SK-N-SH (cell line): ENCODE data around the gene ZSCAN25. TPM values are rescaled to one million over a fixed set of nuclear protein-coding genes. Genes with fewer than 3 reads are reported as not detected.

ENCODE experiments used
- CTCF ChIA-PET: fragments of 300-600, 350-600 bp; formaldehyde crosslinking; extraction: SDS; loops from one replicate; lab custom pipeline; 2021; lab: Yijun Ruan, JAX
- POLR2A ChIA-PET: fragments of 350-600 bp; sonication (Branson Sonifier 250); formaldehyde crosslinking; extraction: SDS; loops from one replicate; lab custom pipeline; 2020; ENCODE audit warnings: antibody characterized with exemption, inconsistent platforms; lab: Yijun Ruan, JAX
- DNase-seq: peaks from one replicate; pipeline ENCODE4 v3.0.0; 2012
- H2AFZ ChIP-seq: fragments of 200-600 bp; sonication (generic); 2 replicates; pipeline ENCODE4 v1.8.1; 2016; ENCODE audit warnings: antibody characterized with exemption, mild to moderate bottlenecking, low read depth
- H3F3A ChIP-seq: fragments of 200-600 bp; sonication (generic); replicated peaks from 2 replicates; pipeline ENCODE3; 2016; ENCODE audit warnings: antibody characterized with exemption, mild to moderate bottlenecking; ENCODE audit not compliant: insufficient read depth
- H3K27ac ChIP-seq, 2 experiments: fragments of 200-500 bp in 1 of 2; fragments of 200-600 bp in 1 of 2; sonication (Bioruptor generic) in 1 of 2; sonication (generic), shearing (Covaris generic) in 1 of 2; 2 replicates each; pipeline versions ENCODE4 v1.5.1 to v1.6.1; 2014 to 2016; ENCODE audit warnings: low read depth in 2 of 2, inconsistent platforms in 1 of 2, low read length in 1 of 2, mild to moderate bottlenecking in 1 of 2, mixed read lengths in 1 of 2
- H3K27me3 ChIP-seq: fragments of 200-600 bp; sonication (generic), shearing (Covaris generic); 2 replicates; pipeline ENCODE4 v1.6.1; 2016; ENCODE audit warnings: mixed run types; ENCODE audit not compliant: insufficient read depth
- H3K36me3 ChIP-seq, 2 experiments: fragments of 200-500 bp in 1 of 2; fragments of 200-600 bp in 1 of 2; sonication (Bioruptor generic) in 1 of 2; sonication (generic) in 1 of 2; replicated peaks in 1 of 2; 2 replicates each; pipeline versions ENCODE3 to v1.5.1; 2014 to 2016; ENCODE audit warnings: low read length in 1 of 2, mild to moderate bottlenecking in 1 of 2; ENCODE audit not compliant: insufficient read depth in 2 of 2, control insufficient read depth in 1 of 2
- H3K4me1 ChIP-seq, 2 experiments: fragments of 200-500 bp in 1 of 2; fragments of 200-600 bp in 1 of 2; sonication (Bioruptor generic) in 1 of 2; sonication (generic), shearing (Covaris generic) in 1 of 2; 2 replicates each; pipeline versions ENCODE4 v1.5.1 to v1.6.1; 2014 to 2016; ENCODE audit warnings: low read depth in 1 of 2, low read length in 1 of 2, mixed run types in 1 of 2; ENCODE audit not compliant: insufficient read depth in 2 of 2, control insufficient read depth in 1 of 2
- H3K4me2 ChIP-seq: fragments of 200-600 bp; sonication (generic), shearing (Covaris generic); 2 replicates; pipeline ENCODE4 v1.6.1; 2017; ENCODE audit warnings: mixed run types
- H3K4me3 ChIP-seq, 2 experiments: fragments of 200-500 bp in 1 of 2; fragments of 200-600 bp in 1 of 2; sonication (Bioruptor generic) in 1 of 2; sonication (generic), shearing (Covaris generic) in 1 of 2; 2 replicates each; pipeline versions ENCODE4 v1.5.1 to v1.8.1; 2014 to 2016; ENCODE audit warnings: low read depth in 2 of 2, inconsistent platforms in 1 of 2, low read length in 1 of 2, mild to moderate bottlenecking in 1 of 2, mixed read lengths in 1 of 2, moderate library complexity in 1 of 2
- H3K79me2 ChIP-seq: fragments of 200-600 bp; sonication (generic); 2 replicates; pipeline ENCODE4 v1.8.1; 2017; ENCODE audit warnings: mild to moderate bottlenecking; ENCODE audit not compliant: insufficient read depth
- H3K9ac ChIP-seq: fragments of 200-600 bp; sonication (generic); 2 replicates; pipeline ENCODE4 v1.6.1; 2017; ENCODE audit warnings: mixed run types
- H3K9me2 ChIP-seq: fragments of 200-600 bp; sonication (generic); 2 replicates; pipeline ENCODE4 v1.6.1; 2017; ENCODE audit warnings: mixed run types
- H3K9me3 ChIP-seq: fragments of 200-600 bp; sonication (generic); 2 replicates; pipeline ENCODE4 v1.6.1; 2017; ENCODE audit warnings: mixed run types, mild to moderate bottlenecking, moderate library complexity
- H4K20me1 ChIP-seq: fragments of 200-600 bp; sonication (generic); 2 replicates; pipeline ENCODE4 v1.6.1; 2017; ENCODE audit warnings: mild to moderate bottlenecking, mixed run types; ENCODE audit not compliant: insufficient read depth
- CHD2 ChIP-seq: fragments of 150-350 bp; IDR thresholded peaks from 2 replicates; pipeline ENCODE4 v1.6.1; 2018; ENCODE audit warnings: low read length; ENCODE audit not compliant: partially characterized antibody
- EP300 ChIP-seq, 2 experiments: IDR thresholded peaks; 2 replicates each; pipeline versions ENCODE4 v1.4.0 to v1.6.1; 2012; ENCODE audit warnings: borderline replicate concordance in 1 of 2, low read depth in 1 of 2, low read length in 1 of 2
- EZH2phosphoT487 ChIP-seq: fragments of 200-600 bp; sonication (generic); IDR thresholded peaks from 2 replicates; pipeline ENCODE4 v1.6.1; 2017; ENCODE audit warnings: low read depth, mixed run types, mild to moderate bottlenecking, antibody characterized with exemption, moderate library complexity, borderline replicate concordance
- FOSL2 ChIP-seq: IDR thresholded peaks from 2 replicates; pipeline ENCODE4 v1.4.0; 2012; ENCODE audit warnings: low read depth, mild to moderate bottlenecking, moderate library complexity, borderline replicate concordance
- FOXM1 ChIP-seq: IDR thresholded peaks from 2 replicates; pipeline ENCODE4 v1.4.0; 2012; ENCODE audit warnings: low read depth, mild to moderate bottlenecking
- GATA2 ChIP-seq: sonication (generic); formaldehyde crosslinking; IDR thresholded peaks from 2 replicates; pipeline ENCODE4 v1.5.0; 2020; ENCODE audit warnings: mild to moderate bottlenecking, missing genetic modification reagents
- JUND ChIP-seq: IDR thresholded peaks from 2 replicates; pipeline ENCODE4 v1.4.0; 2012
- PBX3 ChIP-seq: IDR thresholded peaks from 2 replicates; pipeline ENCODE4; 2012
- POLR2AphosphoS5 ChIP-seq: IDR thresholded peaks from 2 replicates; pipeline ENCODE4 v1.6.1; 2012; ENCODE audit warnings: low read depth, low read length
- RCOR1 ChIP-seq: fragments of 150-350 bp; IDR thresholded peaks from 2 replicates; pipeline ENCODE4 v1.6.1; 2017; ENCODE audit warnings: antibody characterized with exemption, low read length
- REST ChIP-seq: IDR thresholded peaks from 2 replicates; pipeline ENCODE4 v1.6.1; 2012; ENCODE audit warnings: mild to moderate bottlenecking, low read depth, low read length, moderate library complexity
- RXRA ChIP-seq: IDR thresholded peaks from 2 replicates; pipeline ENCODE4 v1.4.0; 2012; ENCODE audit warnings: low read depth, mild to moderate bottlenecking, borderline replicate concordance
- SIN3A ChIP-seq: IDR thresholded peaks from 2 replicates; pipeline ENCODE4 v1.6.1; 2012; ENCODE audit warnings: low read depth, mild to moderate bottlenecking, low read length, moderate library complexity, borderline replicate concordance
- TAF1 ChIP-seq: IDR thresholded peaks from 2 replicates; pipeline ENCODE4 v1.6.1; 2012; ENCODE audit warnings: low read depth, mild to moderate bottlenecking, low read length, moderate library complexity, borderline replicate concordance
- TCF12 ChIP-seq: IDR thresholded peaks from 2 replicates; pipeline ENCODE4 v1.4.0; 2012
- TEAD4 ChIP-seq: IDR thresholded peaks from 2 replicates; pipeline ENCODE4 v1.4.0; 2012; ENCODE audit warnings: mild to moderate bottlenecking, borderline replicate concordance; ENCODE audit not compliant: insufficient read depth
- USF2 ChIP-seq: fragments of 150-350 bp; IDR thresholded peaks from 2 replicates; pipeline ENCODE4 v1.6.1; 2017; ENCODE audit warnings: antibody characterized with exemption, low read length, low read depth, borderline replicate concordance
- YY1 ChIP-seq: IDR thresholded peaks from 2 replicates; pipeline ENCODE4 v1.4.0; 2012; ENCODE audit warnings: low read depth, mild to moderate bottlenecking
- ZBTB33 ChIP-seq: IDR thresholded peaks from 2 replicates; pipeline ENCODE4 v1.4.0; 2012; ENCODE audit warnings: low read depth, borderline replicate concordance
- whole genome bisulfite sequencing: methylation state at CpG from one replicate; pipeline ENCODE4 v1.1.6; 2017; ENCODE audit warnings: low lambda C conversion rate; 5-methylcytosine and 5-hydroxymethylcytosine counted together
- polyA plus RNA-seq, 3 experiments: library from polyadenylated mRNA; depleted of rRNA; stranded (reverse); fragments of >200 nt; gene quantifications; 2 replicates each; pipeline ENCODE4 v1.2.3, GENCODE V29; 2012

The ZSCAN25 gene
- polyA plus RNA-seq, 1 of the 3 experiments (the other 2 are of a cell fraction): 14.9 TPM

- Histone ChIP-seq H3K9me3 (no peaks in the 10 kb centered on the region), H3K79me2 (no peaks in the 10 kb centered on the region), H3K9ac (no peak overlapping the region), H3K36me3 (no peaks in the 10 kb centered on the region), H3K27me3 (no peaks in the 10 kb centered on the region), H3K4me3 (no peak overlapping the region), H3K4me2 (no peak overlapping the region), H2AFZ (no peak overlapping the region), H3K4me1 (peaks cover 0 to 5% of the 10 kb centered on the region in 2 experiments; a peak in 1 of 4 replicates), H3K9me2 (no peaks in the 10 kb centered on the region), H3K27ac (no peak overlapping the region), H3F3A (no peaks in the 10 kb centered on the region), H4K20me1 (no peaks in the 10 kb centered on the region)
- WGBS: 50% methylated on average over 4 of the region's 4 CpGs
- DNase-seq: no peak
- ChIA-PET CTCF (no interaction called here), POLR2A (no interaction called here)
- TF ChIP-seq TCF12 (no peak), YY1 (no peak), EP300 (IDR thresholded peaks at IDR 0.05; ENCODE audit: borderline replicate concordance in 1 of 2, low read depth in 1 of 2, low read length in 1 of 2) (no peak), GATA2 (CRISPR knock-in tag) (no peak), CHD2 (no peak), TAF1 (no peak), RCOR1 (no peak), POLR2AphosphoS5 (no peak), FOSL2 (no peak), SIN3A (no peak), USF2 (no peak), PBX3 (no peak), FOXM1 (no peak), JUND (no peak), ZBTB33 (no peak), TEAD4 (no peak), EZH2phosphoT487 (no peak), RXRA (no peak), REST (no peak)
Observed at GRCh38 chr7:99677013-99677647, 60.4 kb downstream of the ZSCAN25 start.
